ENCODE results near the gene FOLR1. TPM values are rescaled to one million over a fixed set of nuclear protein-coding genes. Genes with fewer than 3 reads are reported as not detected.

Gene FOLR1
- total RNA-seq, 1 experiment from 2014 or later, result 93.4 TPM

- H3K4me1 Mint-ChIP-seq (ENCODE audit: low read depth, unreplicated experiment), result peaks cover 19% of the 10 kb centered on the region
- H3K4me3 Mint-ChIP-seq (ENCODE audit: unreplicated experiment), result peak overlapping the region; percentile 99
- intact Hi-C loops (cut with micrococcal nuclease; ENCODE audit: unreplicated experiment), result loop anchor here (1.0 to 5.0 kb wide), 8 partner anchors 16 to 276 kb away; partner anchors contain the start of genes ANAPC15, LAMTOR1, LRRC51 and NUMA1
- peaks cover 3% of the 10 kb centered on the region; the same call in 1 of the 2 replicates for H3K36me3 ChIP-seq (ENCODE audit: control insufficient read depth, insufficient read depth, low read length)
- H3K9me3 ChIP-seq, result no peaks in the 10 kb centered on the region
- DNase-seq, result peak; percentile 98 to 99
- peak overlapping the region; percentile 79 for H3K4me3 ChIP-seq (ENCODE audit: low read depth, low read length)
- H3K27me3 Mint-ChIP-seq (ENCODE audit: insufficient read depth, unreplicated experiment), result no peaks in the 10 kb centered on the region
- H3K27ac Mint-ChIP-seq (ENCODE audit: unreplicated experiment), result peak overlapping the region; percentile 72
- CTCF ChIA-PET, result interaction anchor here (0.6 to 1.9 kb wide), 18 partner anchors 11 to 350 kb away, joined by 3 to 18 read pairs (median 4); partner anchors contain the start of gene ANAPC15
- H3K36me3 Mint-ChIP-seq (ENCODE audit: insufficient read depth, unreplicated experiment), result peaks cover 43% of the 10 kb centered on the region
- TF ChIP-seq CTCF (IDR thresholded peaks at IDR 0.05; ENCODE audit: insufficient read depth in 1 of 2, low read depth in 1 of 2, low read length in 1 of 2, severe bottlenecking in 1 of 2, unreplicated experiment in 1 of 2), result peak in 1 of 2 experiments; percentile 51
- no TSS peak for BruUV-seq (replicated peaks)
- POLR2A ChIA-PET, result interaction anchor here (0.6 to 1.5 kb wide), 7 partner anchors 15 to 208 kb away, joined by 3 to 12 read pairs (median 3); partner anchors contain the start of gene ANAPC15
- no peaks in the 10 kb centered on the region for H3K27me3 ChIP-seq (replicated peaks; ENCODE audit: control insufficient read depth, insufficient read depth, low read length)
- H3K4me1 ChIP-seq, result peaks cover 28% of the 10 kb centered on the region
- no peaks in the 10 kb centered on the region for H3K9me3 Mint-ChIP-seq (ENCODE audit: unreplicated experiment)
These were observed 31.1 kb downstream of the FOLR1 start for GRCh38 chr11:72222907-72223614.

GRCh38 chr11:72223615-72224563, 31.9 kb downstream of the FOLR1 start:
- Histone ChIP-seq H3K27me3 (replicated peaks; ENCODE audit: control insufficient read depth, insufficient read depth, low read length) (no peaks in the 10 kb centered on the region), H3K9me3 (no peaks in the 10 kb centered on the region), H3K4me3 (ENCODE audit: low read depth, low read length) (peak overlapping the region; percentile 79), H3K36me3 (ENCODE audit: control insufficient read depth, insufficient read depth, low read length) (peaks cover 6% of the 10 kb centered on the region), H3K4me1 (peaks cover 28% of the 10 kb centered on the region)
- H3K27ac Mint-ChIP-seq (ENCODE audit: unreplicated experiment), result peak overlapping the region; percentile 96
- POLR2A ChIA-PET, result interaction anchor here (0.6 to 1.5 kb wide), 5 partner anchors 15 to 207 kb away, joined by 3 to 12 read pairs (median 3); partner anchors contain the start of gene ANAPC15
- H3K27me3 Mint-ChIP-seq (ENCODE audit: insufficient read depth, unreplicated experiment), result no peaks in the 10 kb centered on the region
- DNase-seq, result peak; percentile 80 to 91
- H3K9me3 Mint-ChIP-seq (ENCODE audit: unreplicated experiment), result no peaks in the 10 kb centered on the region
- H3K36me3 Mint-ChIP-seq (ENCODE audit: insufficient read depth, unreplicated experiment), result peaks cover 51% of the 10 kb centered on the region
- intact Hi-C loops (cut with micrococcal nuclease; ENCODE audit: unreplicated experiment), result loop anchor here (1.0 to 5.0 kb wide), 8 partner anchors 15 to 277 kb away; partner anchors contain the start of genes ANAPC15, LAMTOR1, LRRC51 and NUMA1
- H3K4me3 Mint-ChIP-seq (ENCODE audit: unreplicated experiment), result peak overlapping the region; percentile 99
- CTCF ChIA-PET, result interaction anchor here (0.6 to 1.9 kb wide), 15 partner anchors 11 to 349 kb away, joined by 3 to 18 read pairs (median 4); partner anchors contain the start of gene ANAPC15
- BruUV-seq (replicated peaks), result no TSS peak
- TF ChIP-seq CTCF (IDR thresholded peaks at IDR 0.05; ENCODE audit: insufficient read depth in 1 of 2, low read depth in 1 of 2, low read length in 1 of 2, severe bottlenecking in 1 of 2, unreplicated experiment in 1 of 2), result peak in 1 of 2 experiments; percentile 5
- H3K4me1 Mint-ChIP-seq (ENCODE audit: low read depth, unreplicated experiment), result peaks cover 19% of the 10 kb centered on the region
